GM19351 (cell line): ENCODE results near the gene KBTBD6.
"Not testable (repeated sequence)": the region's sequence is repeated elsewhere in the genome, so short reads cannot be mapped to it uniquely, and the experiment has no call there.

Experiments
- ATAC-seq: cut with Tn5 transposase; IDR thresholded peaks from one replicate; pipeline ENCODE4 v1.9.1; 2021; ENCODE audit warnings: mild to moderate bottlenecking, moderate library complexity; ENCODE audit not compliant: unreplicated experiment

The KBTBD6 gene

DNA sequence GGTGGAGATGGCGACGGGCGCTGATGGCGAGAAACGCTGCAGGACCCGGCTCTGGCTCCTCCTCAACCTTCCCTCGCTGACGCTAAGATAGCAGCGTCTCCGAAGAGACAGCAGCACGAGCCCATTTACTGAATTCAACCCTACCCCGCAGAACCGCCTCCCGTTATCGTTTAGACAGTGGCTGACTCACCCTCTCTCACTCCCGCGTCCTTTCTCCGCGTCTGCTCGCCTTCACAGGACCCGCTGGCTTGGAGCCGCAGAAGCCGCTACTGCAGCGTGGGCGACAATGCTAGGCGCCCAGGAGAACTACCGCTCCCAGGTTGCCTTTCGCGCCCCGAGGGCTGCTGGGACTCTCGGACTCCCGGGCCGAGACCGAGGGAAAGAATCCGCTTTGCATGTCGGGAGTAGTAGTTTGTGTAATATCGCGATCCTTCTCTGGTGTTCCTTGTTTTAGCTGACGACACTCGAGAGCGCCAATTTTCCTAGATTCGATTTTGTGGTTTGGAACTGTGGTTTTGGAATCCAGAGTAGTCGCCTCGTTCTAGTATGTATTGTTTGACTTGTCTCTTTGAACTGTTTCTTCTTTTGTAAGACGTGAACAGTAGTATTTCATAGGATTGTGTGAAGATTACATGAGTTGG is at the start of gene KBTBD6:
TSS of gene KBTBD6 (minus strand) at position 291 of the 641 bp plus-strand sequence. CDS start 291 bp downstream, outside the sequence.
- ATAC-seq = peak; percentile 98

DNA sequence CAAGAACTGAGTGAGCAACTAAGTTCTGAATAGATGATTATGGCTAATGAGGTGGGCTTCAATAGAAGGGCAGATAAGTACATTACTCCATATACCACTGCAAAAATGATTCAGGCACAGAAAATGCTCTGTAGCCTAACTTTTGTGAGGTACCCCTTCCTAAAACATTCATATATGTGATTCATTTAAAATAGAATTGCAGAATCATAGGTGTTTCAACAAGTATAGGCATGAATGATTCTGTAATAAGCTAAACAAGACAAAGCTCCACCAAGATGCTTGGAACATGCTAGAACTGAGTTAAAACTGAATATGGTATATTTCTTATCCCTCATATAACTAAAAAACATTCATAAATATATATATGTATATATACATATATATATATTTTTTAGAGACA is 49.6 kb upstream of the KBTBD6 start:
- ATAC-seq = no peak

DNA sequence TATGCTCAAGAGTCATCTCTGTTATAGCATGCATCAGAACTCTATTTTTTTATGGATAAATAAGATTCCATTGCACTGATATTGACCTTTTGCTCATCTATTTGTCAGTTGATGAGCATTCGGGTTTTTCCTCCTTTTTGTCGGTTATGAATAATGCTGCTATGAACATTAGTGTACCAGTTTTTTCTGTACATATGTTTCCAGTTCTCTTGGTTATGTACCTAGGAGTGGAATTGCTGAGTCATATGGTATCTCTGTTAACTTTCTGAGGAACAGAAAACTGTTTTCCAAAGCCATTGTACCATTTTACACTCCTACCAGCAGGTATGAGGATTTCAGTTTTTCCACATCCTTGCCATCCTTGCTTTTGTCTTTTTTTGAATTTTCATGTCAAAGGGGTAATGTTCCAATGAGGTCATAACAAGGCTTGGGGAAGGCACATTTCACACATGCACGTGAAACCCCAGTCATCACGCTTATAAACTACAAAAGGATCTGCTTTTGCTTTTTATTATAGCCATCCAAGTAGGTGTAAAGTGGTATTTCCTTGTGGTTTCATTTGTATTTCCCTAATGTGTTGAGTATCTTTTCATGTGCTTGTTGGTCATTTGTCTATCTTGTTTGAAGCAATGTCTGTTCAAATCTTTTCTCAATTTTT is 47.1 kb upstream of the KBTBD6 start:
- ATAC-seq = no peak

- no peak for ATAC-seq
Observed at GRCh38 chr13:41178040-41178439, 45.4 kb upstream of the KBTBD6 start.

DNA sequence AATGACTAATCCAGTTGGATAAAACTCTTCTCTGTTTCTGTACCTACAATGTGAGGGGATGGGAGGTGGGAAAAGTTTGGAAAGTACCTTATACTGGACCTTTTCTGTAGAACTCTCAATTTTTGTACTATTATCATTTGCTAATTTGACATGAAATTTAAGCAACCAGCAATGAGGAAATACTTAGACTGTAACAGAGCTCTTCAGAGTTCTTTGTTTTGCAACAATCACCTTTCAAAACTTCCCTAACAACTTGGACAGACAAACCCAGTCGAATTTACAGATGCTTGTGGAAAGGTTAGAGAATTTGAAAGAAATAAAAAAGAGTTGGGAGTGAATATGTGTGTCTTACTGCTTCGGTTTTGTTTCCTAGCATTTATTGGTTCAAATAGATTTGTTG is 45.0 kb upstream of the KBTBD6 start:
- ATAC-seq = no peak

- ATAC-seq = not testable (repeated sequence)
Observed at GRCh38 chr13:41175576-41175975, 43.0 kb upstream of the KBTBD6 start.

- no peak for ATAC-seq
Observed at GRCh38 chr13:41162151-41162550, 29.5 kb upstream of the KBTBD6 start.

DNA sequence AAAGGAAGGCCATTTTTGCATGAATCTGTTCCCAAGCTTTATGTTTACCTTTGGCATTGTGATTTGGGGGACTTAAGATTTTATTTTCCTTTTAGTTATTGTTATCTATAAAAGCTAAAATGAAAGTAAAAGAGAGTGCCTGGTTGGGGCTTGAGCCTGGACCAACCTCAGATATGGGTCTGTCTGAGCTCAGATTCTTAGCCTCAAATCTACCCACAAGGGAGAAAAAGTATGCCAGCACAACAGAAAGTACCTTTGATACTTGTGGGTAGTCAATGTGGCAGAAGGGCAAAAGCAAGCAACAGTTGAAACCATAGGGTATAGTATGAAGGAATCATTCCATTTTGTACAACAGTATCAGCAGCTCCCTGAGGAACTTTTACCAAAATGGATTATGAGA is 26.6 kb upstream of the KBTBD6 start:
- ATAC-seq = no peak

DNA sequence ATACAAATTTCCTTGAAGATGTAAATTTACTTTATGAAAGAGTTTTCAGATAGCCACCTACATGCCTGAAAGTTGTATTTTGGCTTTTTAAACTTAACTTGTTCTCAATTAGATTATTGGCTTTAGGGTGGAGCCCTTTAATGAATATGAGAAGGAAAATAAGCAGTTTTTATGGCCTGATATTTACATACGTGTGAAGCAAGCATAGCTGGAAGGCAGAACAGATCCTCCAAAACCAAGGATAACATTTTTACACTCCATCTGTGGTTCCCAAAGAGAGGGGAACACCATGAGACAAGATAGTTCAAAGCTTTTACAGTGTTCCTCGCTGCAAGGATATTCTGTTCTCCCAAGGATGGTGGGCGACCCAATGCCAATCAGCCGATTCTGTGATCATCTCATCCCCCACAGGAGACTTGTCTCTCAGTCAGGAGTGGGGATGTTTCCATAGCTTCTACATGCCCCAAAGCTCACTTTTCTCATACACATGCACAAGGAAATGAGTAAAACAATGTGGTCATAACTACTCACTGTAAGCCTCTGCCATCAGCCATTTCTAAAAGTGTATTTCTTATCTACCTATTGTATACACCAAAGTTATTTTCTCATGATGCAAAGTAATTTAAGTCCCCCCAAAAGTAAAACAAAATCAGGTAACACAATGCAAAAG is 24.6 kb upstream of the KBTBD6 start:
- no peak for ATAC-seq

DNA sequence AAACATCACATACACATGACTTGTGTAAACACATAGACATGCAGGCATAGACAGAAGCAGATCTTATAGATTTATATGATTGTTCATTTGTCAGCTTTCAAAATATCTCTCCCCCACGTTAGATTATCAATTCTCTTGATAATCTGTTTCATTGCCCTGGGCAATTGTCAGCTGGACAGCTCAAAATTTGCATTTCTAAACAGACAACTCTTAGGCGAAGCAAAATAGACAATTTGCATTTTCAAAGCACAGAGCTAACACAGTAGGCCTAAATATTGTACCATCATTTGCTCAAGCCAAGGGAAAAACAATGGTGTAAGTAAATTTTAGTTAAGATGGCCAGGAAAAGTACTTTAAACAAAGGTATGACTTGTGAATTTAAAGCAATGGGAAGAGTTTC is 24.0 kb upstream of the KBTBD6 start:
- ATAC-seq = no peak

DNA sequence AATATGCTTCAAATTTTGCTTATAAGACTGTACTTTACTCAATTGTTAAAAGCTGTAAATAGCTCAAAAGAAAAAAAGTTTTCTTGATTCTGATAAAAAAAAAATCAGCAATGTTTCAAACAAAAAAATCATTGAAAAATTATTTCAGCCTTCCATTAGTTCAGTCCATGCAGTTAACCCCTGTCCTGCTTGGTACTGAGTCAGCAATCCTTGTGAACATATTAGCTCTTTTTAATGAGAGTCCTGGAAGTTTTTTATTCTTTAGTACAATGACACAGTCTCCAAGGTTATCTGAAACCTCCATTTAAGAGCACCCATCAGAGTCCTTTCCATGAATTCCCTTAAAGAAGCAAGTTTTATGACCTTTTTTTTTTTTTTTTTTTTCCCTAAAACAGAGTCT is 21.4 kb upstream of the KBTBD6 start:
- no peak for ATAC-seq

DNA sequence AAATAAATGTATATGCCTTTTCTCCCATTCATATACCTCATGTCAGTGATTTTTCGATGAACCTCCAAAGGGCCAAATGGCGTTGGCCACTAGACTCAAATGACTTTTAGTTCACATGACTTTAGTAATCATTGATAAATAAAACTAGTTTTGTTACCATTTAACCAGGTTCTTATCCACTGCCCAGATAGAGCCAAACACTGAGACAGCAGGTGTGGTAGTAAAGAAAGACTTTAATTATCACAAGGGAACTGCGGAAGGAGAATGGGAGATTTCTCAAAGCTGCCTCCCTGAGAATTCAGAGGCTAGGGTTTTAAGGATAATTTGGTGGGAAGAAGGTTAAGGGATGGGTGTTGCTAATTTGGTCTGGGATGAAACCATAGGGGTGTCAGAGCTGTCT is 19.4 kb upstream of the KBTBD6 start:
- no peak for ATAC-seq

DNA sequence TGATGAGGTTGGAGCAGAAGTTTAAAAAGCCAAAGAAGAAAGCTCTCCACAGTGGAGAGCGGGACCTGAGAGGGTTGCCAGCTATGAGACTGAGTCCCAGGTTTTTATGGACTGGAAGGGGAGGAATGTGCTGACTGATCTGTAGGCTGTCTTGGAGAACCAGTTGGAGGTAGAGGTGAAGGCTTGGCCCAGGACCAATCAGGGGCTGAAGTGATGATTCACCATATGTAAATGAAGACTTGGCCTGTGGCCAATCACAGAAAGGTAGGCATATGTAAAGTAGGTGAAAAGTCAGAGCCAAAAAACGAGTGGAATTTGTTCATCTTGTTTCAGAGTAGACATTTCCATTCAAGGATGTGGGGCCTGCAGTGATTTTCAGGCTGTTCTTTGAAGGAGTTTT is 17.5 kb upstream of the KBTBD6 start:
- no peak for ATAC-seq

GRCh38 chr13:41148419-41149283 is 16.0 kb upstream of the KBTBD6 start:
- ATAC-seq = no peak

- no peak for ATAC-seq
Observed at GRCh38 chr13:41145136-41145908, 12.7 kb upstream of the KBTBD6 start.

DNA sequence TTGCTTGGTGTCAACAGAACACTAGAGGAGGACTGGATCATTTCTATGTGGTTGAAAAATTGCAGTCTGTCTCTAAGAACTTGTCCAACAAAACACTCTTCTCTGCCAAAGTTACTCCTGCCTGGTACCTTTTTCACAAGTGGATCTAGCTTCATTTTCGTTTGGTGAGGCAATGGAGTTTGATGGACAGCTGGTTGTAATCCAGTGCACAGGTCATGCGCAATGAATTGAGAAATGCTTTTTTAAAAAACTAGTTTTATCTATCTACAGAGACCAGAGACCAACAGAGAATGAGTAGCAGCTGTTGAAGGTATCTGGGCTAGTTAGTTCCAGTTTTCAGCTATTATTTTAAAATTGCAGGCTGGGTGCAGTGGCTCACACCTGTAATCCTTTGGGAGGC is 12.0 kb upstream of the KBTBD6 start:
- ATAC-seq = no peak

DNA sequence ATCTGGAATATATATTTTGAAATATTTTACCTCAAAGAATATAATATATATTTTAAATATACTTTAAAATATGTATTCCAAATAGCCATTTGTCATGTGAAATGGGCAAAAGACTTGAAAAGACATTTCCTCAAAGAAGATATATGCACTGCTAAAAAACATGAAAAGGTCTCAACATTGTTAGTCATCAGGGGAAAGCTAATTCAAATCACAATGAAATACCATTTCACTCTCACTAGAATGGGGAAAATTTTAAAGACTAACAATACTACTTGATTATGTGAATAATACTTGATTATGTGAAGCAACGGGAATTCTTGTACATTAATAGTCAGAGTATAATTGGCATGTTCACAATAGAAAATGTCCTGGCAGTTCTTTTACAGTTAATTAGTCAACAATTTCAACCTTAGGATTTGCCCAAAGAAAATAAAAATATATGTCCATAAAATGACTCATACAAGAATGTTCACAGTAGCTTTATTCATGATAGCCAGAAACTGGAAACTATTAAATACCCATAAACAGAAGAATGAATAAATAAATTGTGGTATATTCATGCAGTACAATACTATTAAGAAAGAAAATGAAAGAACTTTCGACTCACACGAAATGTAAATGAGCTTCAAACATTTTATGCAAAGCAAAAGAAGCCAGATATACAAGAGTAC is 6.8 kb upstream of the KBTBD6 start:
- no peak for ATAC-seq

DNA sequence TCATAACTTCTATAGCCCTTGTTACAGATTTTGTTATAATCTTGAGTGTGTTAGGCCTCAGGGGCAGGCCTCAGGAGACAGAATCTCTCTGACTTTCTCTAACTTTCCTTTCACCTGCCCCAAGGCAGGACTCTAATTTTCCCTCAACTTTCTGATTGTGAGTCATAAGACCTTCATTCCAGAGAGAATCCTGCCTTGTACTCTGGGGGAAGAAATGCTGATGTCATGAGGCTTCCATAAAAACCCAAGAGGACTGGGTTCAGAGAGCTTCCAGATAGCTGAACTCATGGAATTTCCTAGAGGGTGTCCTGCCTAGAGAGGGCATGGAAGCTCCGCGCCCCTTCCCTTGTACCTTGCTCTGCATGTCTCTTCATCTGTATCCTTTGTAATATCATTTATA is 5.3 kb upstream of the KBTBD6 start:
- no peak for ATAC-seq

DNA sequence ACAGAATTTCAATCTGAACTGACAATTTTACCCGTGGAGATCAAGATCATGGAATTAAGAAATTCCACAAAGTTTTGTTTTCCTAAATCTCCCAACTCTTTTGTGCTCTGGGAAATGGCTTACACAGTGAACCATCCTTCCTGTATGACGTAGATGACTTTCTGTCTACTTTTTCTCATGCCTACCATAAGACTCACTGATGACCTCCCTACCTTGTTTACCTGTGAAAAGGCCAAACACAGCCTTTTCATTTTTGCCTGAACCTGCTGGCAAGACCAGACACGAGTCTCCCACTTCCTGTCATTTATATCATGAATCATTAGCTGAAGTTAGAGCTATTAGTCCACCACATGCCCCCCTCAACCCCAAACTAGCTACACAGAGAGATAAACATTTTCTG is 4.6 kb upstream of the KBTBD6 start:
- no peak for ATAC-seq

DNA sequence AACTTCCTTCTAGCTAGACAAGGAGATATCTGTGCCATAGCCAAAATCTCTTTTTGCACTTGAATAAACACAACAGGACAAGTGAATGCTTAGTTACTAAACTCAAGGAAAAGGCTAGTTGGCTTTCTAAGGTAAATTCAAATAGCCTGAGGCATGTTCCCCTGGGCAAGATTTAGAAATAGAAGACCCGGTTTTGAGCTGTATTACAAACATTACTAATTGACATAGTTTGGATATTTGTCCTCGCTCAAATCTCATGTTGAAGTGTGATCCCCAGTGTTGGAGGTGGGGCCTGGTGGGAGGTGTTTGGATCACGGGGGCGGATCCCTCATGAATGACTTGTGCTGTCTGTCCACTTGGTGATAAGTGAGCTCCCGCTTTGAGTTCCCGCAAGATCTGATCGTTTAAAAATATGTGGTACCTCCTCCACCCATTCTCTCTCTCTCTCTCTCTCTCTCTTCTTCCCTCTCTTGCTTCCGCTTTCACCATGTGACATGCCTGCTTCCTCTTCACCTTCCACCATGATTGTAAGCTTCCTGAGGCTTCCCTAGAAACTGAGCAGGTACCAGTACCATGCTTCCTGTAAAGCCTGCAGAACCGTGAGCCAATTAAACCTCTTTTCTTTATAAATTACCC is 3.9 kb upstream of the KBTBD6 start:
- no peak for ATAC-seq
